Measurements from ENCODE around the gene SNRNP35. TPM values are rescaled to one million over a fixed set of nuclear protein-coding genes. Genes with fewer than 3 reads are reported as not detected.

SNRNP35 gene
- total and polyA plus RNA-seq, 9 of the 15 experiments (the other 6 are each of a cell fraction or from before 2014, with no cell fraction given) = 17.7 to 41.0 (median 25.5) TPM

- TF ChIP-seq TSHZ1 (CRISPR knock-in tag; IDR thresholded peaks at IDR 0.05) = no peak
- TF ChIP-seq TFAM (CRISPR knock-in tag; conservative IDR thresholded peaks at IDR 0.05) = no peak
- no peak for TF ChIP-seq AFF1 (IDR thresholded peaks at IDR 0.05; ENCODE audit: low read depth in 1 of 2, partially characterized antibody in 2 of 2)
- no peak for TF ChIP-seq ZFP36 (IDR thresholded peaks at IDR 0.05; ENCODE audit: low read depth, low read length, partially characterized antibody)
Measured at GRCh38 chr12:123478762-123479161, 20.8 kb downstream of the SNRNP35 start (continued).

All from K562 (cell line).